ENCODE measurements around the gene CYP2E1.

The CYP2E1 gene

GRCh38 chr10:133532871-133533270 lies 5.7 kb downstream of the CYP2E1 start:
- no peak for TF ChIP-seq CTCF (IDR thresholded peaks at IDR 0.05)

GRCh38 chr10:133534417-133534816 lies 7.3 kb downstream of the CYP2E1 start:
- TF ChIP-seq CTCF (IDR thresholded peaks at IDR 0.05): no peak

- no peak for TF ChIP-seq CTCF (IDR thresholded peaks at IDR 0.05)
Observed at GRCh38 chr10:133536198-133536597, 9.0 kb downstream of the CYP2E1 start.

- TF ChIP-seq CTCF (IDR thresholded peaks at IDR 0.05): no peak
Observed at GRCh38 chr10:133537546-133538545, 10.7 kb downstream of the CYP2E1 start.

- TF ChIP-seq CTCF (IDR thresholded peaks at IDR 0.05): no peak
Observed at GRCh38 chr10:133544506-133544905, 17.3 kb downstream of the CYP2E1 start.

- TF ChIP-seq CTCF (IDR thresholded peaks at IDR 0.05): no peak
Observed at GRCh38 chr10:133554600-133554999, 27.4 kb downstream of the CYP2E1 start.

GRCh38 chr10:133555521-133555920 lies 28.4 kb downstream of the CYP2E1 start:
- no peak for TF ChIP-seq CTCF (IDR thresholded peaks at IDR 0.05)
